CD4-positive, alpha-beta T cell (primary cell): Measurements from ENCODE around the gene ABCC9. TPM values are rescaled to one million over a fixed set of nuclear protein-coding genes. Genes with fewer than 3 reads are reported as not detected.

ENCODE experiments used
- ATAC-seq: fragments of 200-7000 bp; cut with Tn5 transposase; one replicate; pipeline ENCODE4 v1.10.0; 2022; ENCODE audit warnings: mild to moderate bottlenecking; ENCODE audit not compliant: poor library complexity
- CTCF ChIA-PET: fragments of 350-600 bp; sonication (Branson Sonifier 250); formaldehyde crosslinking; loops from one replicate; lab custom pipeline; 2021; ENCODE audit warnings: antibody characterized with exemption, inconsistent platforms; lab: Charles Lee
- POLR2A ChIA-PET: fragments of 350-600 bp; sonication (Branson Sonifier 250); formaldehyde crosslinking; loops from one replicate; lab custom pipeline; 2021; ENCODE audit warnings: antibody characterized with exemption, inconsistent platforms; lab: Charles Lee
- DNase-seq, 14 experiments: peaks; one replicate each; pipeline ENCODE4 v3.0.0-alpha.2; 2013 to 2020; ENCODE audit warnings: mixed read lengths in 2 of 14
- H3K27ac ChIP-seq, 2 donors: one replicate each; pipeline versions ENCODE4 v1.5.1 to v1.7.0; 2013; ENCODE audit warnings: low read length in 2 of 2, low read depth in 1 of 2, mild to moderate bottlenecking in 1 of 2
- H3K27me3 ChIP-seq, 2 experiments: 1 replicate in 1 of 2; 2 replicates in 1 of 2; pipeline versions ENCODE4 v1.6.1 to v1.7.0; 2013; ENCODE audit warnings: low read length in 2 of 2, control low read depth in 1 of 2, mild to moderate bottlenecking in 1 of 2, moderate library complexity in 1 of 2; ENCODE audit not compliant: insufficient read depth in 2 of 2, control insufficient read depth in 1 of 2
- H3K36me3 ChIP-seq: one replicate; pipeline ENCODE4 v1.6.1; 2013; ENCODE audit warnings: low read length, control low read depth; ENCODE audit not compliant: insufficient read depth
- H3K4me1 ChIP-seq: one replicate; pipeline ENCODE4 v1.6.1; 2013; ENCODE audit warnings: low read length, control low read depth; ENCODE audit not compliant: insufficient read depth
- H3K4me3 ChIP-seq: one replicate; pipeline ENCODE4 v1.5.1; 2013; ENCODE audit warnings: mild to moderate bottlenecking, low read length, moderate library complexity
- H3K9me3 ChIP-seq, 2 experiments: 1 replicate in 1 of 2; 2 replicates in 1 of 2; pipeline versions ENCODE4 v1.6.1 to v1.7.0; 2013; ENCODE audit warnings: low read length in 2 of 2, mild to moderate bottlenecking in 2 of 2, control low read depth in 1 of 2, moderate library complexity in 1 of 2; ENCODE audit not compliant: control insufficient read depth in 1 of 2, insufficient read depth in 1 of 2
- H3K27ac Mint-ChIP-seq: one replicate; pipeline ENCODE4 v1.8.0; 2020; ENCODE audit warnings: mixed read lengths
- H3K27me3 Mint-ChIP-seq: one replicate; pipeline ENCODE4 v1.8.0; 2021; ENCODE audit warnings: mixed read lengths
- H3K36me3 Mint-ChIP-seq: one replicate; pipeline ENCODE4 v1.8.0; 2021; ENCODE audit warnings: low read depth, mixed read lengths
- H3K4me1 Mint-ChIP-seq: one replicate; pipeline ENCODE4 v1.8.0; 2021; ENCODE audit warnings: low read depth, mixed read lengths
- H3K4me3 Mint-ChIP-seq: one replicate; pipeline ENCODE4 v1.8.0; 2020; ENCODE audit warnings: mild to moderate bottlenecking, mixed read lengths
- H3K9me3 Mint-ChIP-seq: one replicate; pipeline ENCODE4 v1.8.0; 2020; ENCODE audit warnings: mixed read lengths
- intact Hi-C, 2 experiments: fragments of 100-400 bp; cut with DNase I in 1 of 2; cut with micrococcal nuclease in 1 of 2; formaldehyde crosslinking; loops; one replicate each; pipeline versions ENCODE4 v1.15.1 to v1.9.0; 2023 to 2025; cut with DNase I, micrococcal nuclease
- total RNA-seq, 174 experiments: library from RNA in 2 of 174; stranded (reverse) in 2 of 174; gene quantifications; one replicate each; pipeline ENCODE4 v1.2.3 and lab custom pipeline; 2021 to 2026
- TF ChIP-seq, protein P1 (sequence below): fragments of 200-600 bp; IDR thresholded peaks from one replicate; pipeline ENCODE4 v1.8.0; 2022; ENCODE audit warnings: antibody characterized with exemption, mild to moderate bottlenecking

Gene ABCC9
- total RNA-seq, 2 experiments from 2014 or later: not detected

DNA sequence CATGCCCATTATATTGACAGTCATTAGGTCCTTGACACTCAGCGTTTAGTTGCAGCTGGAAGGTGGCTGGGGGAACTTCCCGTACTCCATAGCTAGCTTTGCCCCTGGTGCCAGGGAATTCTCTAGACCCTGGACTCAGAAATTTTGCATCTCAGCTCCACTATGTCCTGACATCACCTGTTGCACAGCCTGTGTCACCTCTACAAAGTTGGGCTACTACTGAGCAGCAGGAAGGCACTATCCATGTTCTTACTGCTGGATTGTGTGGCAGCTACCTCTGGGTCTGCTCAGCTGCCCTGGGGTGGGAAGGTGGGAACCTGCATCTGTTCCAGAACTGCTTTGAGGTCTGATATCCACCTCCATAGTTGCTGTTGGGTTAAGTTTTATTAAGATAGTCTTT is 177.7 kb downstream of the ABCC9 start:
- Histone ChIP-seq H3K4me3 (no peak overlapping the region), H3K27ac (no peak overlapping the region), H3K36me3 (no peaks in the 10 kb centered on the region), H3K4me1 (no peaks in the 10 kb centered on the region), H3K27me3 (peaks cover 0 to 4% of the 10 kb centered on the region in 2 experiments), H3K9me3 (no peaks in the 10 kb centered on the region)
- ATAC-seq (no peak), DNase-seq (no peak)
- TF ChIP-seq, protein P1, sequence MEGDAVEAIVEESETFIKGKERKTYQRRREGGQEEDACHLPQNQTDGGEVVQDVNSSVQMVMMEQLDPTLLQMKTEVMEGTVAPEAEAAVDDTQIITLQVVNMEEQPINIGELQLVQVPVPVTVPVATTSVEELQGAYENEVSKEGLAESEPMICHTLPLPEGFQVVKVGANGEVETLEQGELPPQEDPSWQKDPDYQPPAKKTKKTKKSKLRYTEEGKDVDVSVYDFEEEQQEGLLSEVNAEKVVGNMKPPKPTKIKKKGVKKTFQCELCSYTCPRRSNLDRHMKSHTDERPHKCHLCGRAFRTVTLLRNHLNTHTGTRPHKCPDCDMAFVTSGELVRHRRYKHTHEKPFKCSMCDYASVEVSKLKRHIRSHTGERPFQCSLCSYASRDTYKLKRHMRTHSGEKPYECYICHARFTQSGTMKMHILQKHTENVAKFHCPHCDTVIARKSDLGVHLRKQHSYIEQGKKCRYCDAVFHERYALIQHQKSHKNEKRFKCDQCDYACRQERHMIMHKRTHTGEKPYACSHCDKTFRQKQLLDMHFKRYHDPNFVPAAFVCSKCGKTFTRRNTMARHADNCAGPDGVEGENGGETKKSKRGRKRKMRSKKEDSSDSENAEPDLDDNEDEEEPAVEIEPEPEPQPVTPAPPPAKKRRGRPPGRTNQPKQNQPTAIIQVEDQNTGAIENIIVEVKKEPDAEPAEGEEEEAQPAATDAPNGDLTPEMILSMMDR: no peak
- no peaks in the 10 kb centered on the region for H3K9me3 Mint-ChIP-seq
- no peaks in the 10 kb centered on the region for H3K36me3 Mint-ChIP-seq
- H3K4me1 Mint-ChIP-seq: no peaks in the 10 kb centered on the region
- CTCF ChIA-PET: no interaction called here
- no peak overlapping the region for H3K4me3 Mint-ChIP-seq
- H3K27ac Mint-ChIP-seq: no peak overlapping the region
- intact Hi-C loops: no loop called here
- peaks cover 6% of the 10 kb centered on the region for H3K27me3 Mint-ChIP-seq
- POLR2A ChIA-PET: no interaction called here

DNA sequence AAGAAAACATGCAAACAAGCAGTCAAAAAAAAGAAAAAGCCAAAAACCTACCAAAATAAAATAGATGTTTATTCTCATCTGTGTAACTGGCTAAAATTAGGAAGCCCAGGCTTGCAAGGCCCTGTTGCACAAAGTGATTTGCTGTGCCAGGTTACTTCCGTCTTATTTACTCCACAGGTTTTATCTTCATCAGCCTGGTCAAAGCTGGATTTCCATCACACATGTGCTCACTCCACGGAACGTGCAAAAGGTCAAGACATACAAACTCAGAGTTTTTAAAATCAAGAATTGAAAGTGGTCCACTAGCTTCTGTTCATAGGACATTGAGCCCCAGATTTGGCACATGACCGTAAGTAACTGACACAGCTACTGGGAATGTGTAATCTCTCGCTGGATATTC is 181.5 kb downstream of the ABCC9 start:
- peaks cover 16% of the 10 kb centered on the region for H3K27me3 Mint-ChIP-seq
- intact Hi-C loops: no loop called here
- ATAC-seq (no peak), DNase-seq (no peak)
- peaks cover 0 to 4% of the 10 kb centered on the region in 2 experiments for H3K27me3 ChIP-seq
- TF ChIP-seq, protein P1: no peak
- no peak overlapping the region for H3K27ac ChIP-seq
- H3K27ac Mint-ChIP-seq: no peak overlapping the region
- no peaks in the 10 kb centered on the region for H3K4me1 ChIP-seq
- H3K4me3 Mint-ChIP-seq: no peak overlapping the region
- ChIA-PET CTCF (no interaction called here), POLR2A (no interaction called here)
- H3K4me1 Mint-ChIP-seq: no peaks in the 10 kb centered on the region
- H3K4me3 ChIP-seq: no peak overlapping the region
- H3K36me3 Mint-ChIP-seq: no peaks in the 10 kb centered on the region
- no peaks in the 10 kb centered on the region for H3K9me3 ChIP-seq
- H3K36me3 ChIP-seq: no peaks in the 10 kb centered on the region
- no peaks in the 10 kb centered on the region for H3K9me3 Mint-ChIP-seq

DNA sequence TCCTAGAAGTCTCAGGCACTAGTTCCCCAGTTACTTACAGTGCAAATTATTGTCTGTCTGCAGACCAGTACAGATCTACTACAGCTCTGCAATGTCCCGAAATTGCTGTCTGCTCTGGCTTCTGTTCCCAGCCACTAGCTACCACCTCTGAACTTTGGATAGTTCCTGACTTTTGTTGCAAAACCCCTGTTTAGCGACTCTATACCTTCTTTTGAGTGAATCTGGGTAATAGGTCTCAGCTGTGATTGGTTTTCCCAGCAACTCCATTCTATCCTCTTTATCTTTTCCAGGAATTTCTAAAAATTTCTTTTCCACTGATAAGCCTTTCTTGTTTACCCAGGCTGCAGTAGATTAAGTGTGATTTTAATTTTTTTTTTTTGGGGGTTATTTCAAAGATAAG is 183.5 kb downstream of the ABCC9 start:
- Histone ChIP-seq H3K9me3 (no peaks in the 10 kb centered on the region), H3K27me3 (peaks cover 0 to 4% of the 10 kb centered on the region in 2 experiments), H3K36me3 (no peaks in the 10 kb centered on the region), H3K4me3 (no peak overlapping the region), H3K27ac (no peak overlapping the region), H3K4me1 (no peaks in the 10 kb centered on the region)
- Mint-ChIP-seq H3K36me3 (no peaks in the 10 kb centered on the region), H3K4me3 (no peak overlapping the region), H3K4me1 (no peaks in the 10 kb centered on the region), H3K9me3 (no peaks in the 10 kb centered on the region), H3K27ac (no peak overlapping the region), H3K27me3 (peaks cover 18% of the 10 kb centered on the region)
- ATAC-seq: no peak
- ChIA-PET POLR2A (no interaction called here), CTCF (no interaction called here)
- intact Hi-C loops: no loop called here
- DNase-seq: no peak
- TF ChIP-seq, protein P1: no peak
